B cell (primary cell): ENCODE measurements around the gene SLC2A4. TPM values are rescaled to one million over a fixed set of nuclear protein-coding genes. Genes with fewer than 3 reads are reported as not detected.
A peak's percentile ranks its signal among the peaks of the same experiment; 100 is the strongest.

Experiments used
- ATAC-seq: fragments of 200-7000 bp; cut with Tn5 transposase; one replicate; pipeline ENCODE4 v1.10.0; 2021; ENCODE audit warnings: low read depth, mild to moderate bottlenecking, moderate number of reproducible peaks, moderate library complexity
- CTCF ChIA-PET: fragments of 350-600 bp; sonication (Branson Sonifier 250); formaldehyde crosslinking; loops from one replicate; lab custom pipeline; 2021; ENCODE audit warnings: antibody characterized with exemption, inconsistent platforms; lab: Charles Lee
- POLR2A ChIA-PET: fragments of 350-600 bp; sonication (Branson Sonifier 250); formaldehyde crosslinking; loops from one replicate; lab custom pipeline; 2021; ENCODE audit warnings: antibody characterized with exemption; lab: Charles Lee
- DNase-seq: peaks from one replicate; pipeline ENCODE4 v3.0.0; 2013
- H2AFZ ChIP-seq: 2 replicates; pipeline ENCODE4 v1.6.1; 2012; ENCODE audit warnings: mild to moderate bottlenecking, low read depth, low read length; ENCODE audit not compliant: insufficient read depth, poor library complexity, severe bottlenecking
- H3K27ac ChIP-seq, 2 donors: 1 replicate in 1 of 2; 2 replicates in 1 of 2; pipeline ENCODE4 v1.5.1; 2012 to 2013; ENCODE audit warnings: low read length in 2 of 2, mild to moderate bottlenecking in 2 of 2, moderate library complexity in 1 of 2
- H3K27me3 ChIP-seq, 4 experiments: fragments of 200-600 bp in 1 of 4; sonication (generic) in 1 of 4; replicated peaks in 1 of 4; 1 replicate in 2 of 4; 2 replicates in 2 of 4; pipeline versions ENCODE4 v1.6.1 to v1.7.0; 2013 to 2016; ENCODE audit warnings: low read length in 3 of 4, mild to moderate bottlenecking in 2 of 4, mixed read lengths in 1 of 4, moderate library complexity in 1 of 4; ENCODE audit not compliant: insufficient read depth in 4 of 4, control insufficient read depth in 3 of 4; ENCODE audit errors: control extremely low read depth in 1 of 4
- H3K36me3 ChIP-seq, 2 experiments: replicated peaks in 1 of 2; 1 replicate in 1 of 2; 2 replicates in 1 of 2; pipeline versions ENCODE4 v1.6.1 to v1.7.1; 2013; ENCODE audit warnings: low read length in 1 of 2; ENCODE audit not compliant: insufficient read depth in 2 of 2, control insufficient read depth in 1 of 2; ENCODE audit errors: control extremely low read depth in 1 of 2, extremely low read depth in 1 of 2
- H3K4me1 ChIP-seq, 2 donors: fragments of 200-600 bp in 1 of 2; sonication (generic) in 1 of 2; 1 replicate in 1 of 2; 2 replicates in 1 of 2; pipeline versions ENCODE4 v1.5.1 to v1.6.1; 2013 to 2017; ENCODE audit warnings: low read length in 2 of 2; ENCODE audit not compliant: control insufficient read depth in 2 of 2, insufficient read depth in 2 of 2
- H3K4me2 ChIP-seq: replicated peaks from 2 replicates; pipeline ENCODE3; 2012; ENCODE audit warnings: mild to moderate bottlenecking, low read depth, low read length; ENCODE audit not compliant: poor library complexity, severe bottlenecking
- H3K4me3 ChIP-seq, 5 experiments: fragments of 200-600 bp in 1 of 5; sonication (generic) in 1 of 5; 1 replicate in 3 of 5; 2 replicates in 2 of 5; pipeline versions ENCODE4 v1.5.1 to v1.7.0; 2011 to 2016; ENCODE audit warnings: low read length in 4 of 5, mild to moderate bottlenecking in 4 of 5, low read depth in 2 of 5, control low read depth in 1 of 5, moderate library complexity in 1 of 5; ENCODE audit not compliant: insufficient read depth in 1 of 5; ENCODE audit errors: control extremely low read depth in 1 of 5, extremely low read depth in 1 of 5
- H3K79me2 ChIP-seq: fragments of 200-600 bp; sonication (generic); one replicate; pipeline ENCODE4 v1.6.0; 2016; ENCODE audit warnings: low read length; ENCODE audit not compliant: control insufficient read depth, insufficient read depth
- H3K9ac ChIP-seq: fragments of 200-600 bp; sonication (generic); 2 replicates; pipeline ENCODE4 v1.6.1; 2017; ENCODE audit warnings: mild to moderate bottlenecking, low read length, moderate library complexity
- H3K9me3 ChIP-seq, 3 donors: one replicate each; pipeline versions ENCODE4 v1.6.1 to v1.7.1; 2013; ENCODE audit warnings: low read length in 2 of 3; ENCODE audit not compliant: control insufficient read depth in 2 of 3, insufficient read depth in 1 of 3; ENCODE audit errors: control extremely low read depth in 1 of 3
- H4K20me1 ChIP-seq: 2 replicates; pipeline ENCODE4 v1.6.0; 2012; ENCODE audit warnings: mild to moderate bottlenecking, low read length; ENCODE audit not compliant: insufficient read depth, control insufficient read depth, poor library complexity, severe bottlenecking
- H3K27ac Mint-ChIP-seq: one replicate; pipeline ENCODE4 v1.8.0; 2021; ENCODE audit warnings: mixed read lengths
- H3K27me3 Mint-ChIP-seq: one replicate; pipeline ENCODE4 v1.8.0; 2021; ENCODE audit warnings: mixed read lengths
- H3K4me1 Mint-ChIP-seq: one replicate; pipeline ENCODE4 v1.8.0; 2021; ENCODE audit warnings: mixed read lengths
- H3K4me3 Mint-ChIP-seq: one replicate; pipeline ENCODE4 v1.8.0; 2021; ENCODE audit warnings: mixed read lengths
- H3K9me3 Mint-ChIP-seq: one replicate; pipeline ENCODE4 v1.8.0; 2022; ENCODE audit warnings: mixed read lengths; ENCODE audit not compliant: insufficient read depth
- CTCF ChIP-seq: fragments of 200-600 bp; IDR thresholded peaks from one replicate; pipeline ENCODE4 v1.8.0; 2022; ENCODE audit warnings: antibody characterized with exemption, mild to moderate bottlenecking
- EZH2 ChIP-seq: IDR thresholded peaks from 2 replicates; pipeline ENCODE4 v1.6.1; 2012; ENCODE audit warnings: borderline replicate concordance, low read depth, mild to moderate bottlenecking, moderate library complexity, low read length; ENCODE audit not compliant: insufficient read depth, poor library complexity, severe bottlenecking
- WGBS: methylation state at CpG from one replicate; pipeline ENCODE4 v1.1.5; 2013; ENCODE audit warnings: missing lambda C conversion rate; ENCODE audit not compliant: insufficient coverage; 5-methylcytosine and 5-hydroxymethylcytosine counted together
- intact Hi-C: fragments of 100-400 bp; cut with micrococcal nuclease; formaldehyde crosslinking; loops from one replicate; pipeline ENCODE4 v1.10.0; 2022
- polyA plus RNA-seq: library from polyadenylated mRNA; depleted of rRNA; stranded (reverse); fragments of >200 nt; gene quantifications from 2 replicates; pipeline ENCODE4 v1.2.3, GENCODE V29; 2012
- total RNA-seq, 2 donors: library from RNA; stranded (reverse); fragments of 120-200 nt in 1 of 2; gene quantifications; 1 replicate in 1 of 2; 2 replicates in 1 of 2; pipeline versions ENCODE4 v1.2.3 to v1.2.4, GENCODE V29; 2013 to 2022

SLC2A4 gene
- total and polyA plus RNA-seq, 2 donors (not counting 1 experiment from before 2014, with no cell fraction given): not detected

- H3K4me3 Mint-ChIP-seq: peak within 1 kb of the TSS; percentile 95
- Histone ChIP-seq H3K9ac (peak within 1 kb of the TSS; percentile 97), H3K36me3 (peaks cover 0 to 29% of the 10 kb centered on the region in 2 experiments), H3K4me1 (peaks cover 17 to 40% of the 10 kb centered on the region in 2 donors), H3K79me2 (peaks cover 40% of the 10 kb centered on the region), H4K20me1 (peaks cover 41% of the 10 kb centered on the region), H3K4me3 (peak within 1 kb of the TSS; percentile 81 to 96 (median 94)), H3K27ac (peak within 1 kb of the TSS; percentile 98 to 99), H3K27me3 (no peaks in the 10 kb centered on the region), H3K9me3 (no peaks in the 10 kb centered on the region), H2AFZ (peak within 1 kb of the TSS; percentile 89), H3K4me2 (peak within 1 kb of the TSS; percentile 93)
- ATAC-seq: peak; percentile 70
- H3K27ac Mint-ChIP-seq: peak within 1 kb of the TSS; percentile 99
- TF ChIP-seq CTCF (no peak), EZH2 (no peak)
- H3K27me3 Mint-ChIP-seq: no peaks in the 10 kb centered on the region
- POLR2A ChIA-PET: no interaction called here
- CTCF ChIA-PET: interaction anchor here (0.6 to 3.1 kb wide), 2 partner anchors 11 to 191 kb away, joined by 3 to 20 read pairs; no protein-coding TSS in a partner anchor
- DNase-seq: peak; percentile 100
- H3K9me3 Mint-ChIP-seq: no peaks in the 10 kb centered on the region
- WGBS: under 1% methylated on average over 64 of the region's 64 CpGs
- H3K4me1 Mint-ChIP-seq: peaks cover 39% of the 10 kb centered on the region
- intact Hi-C loops: loop anchor here (1.0 to 5.0 kb wide), 12 partner anchors 8 to 308 kb away; partner anchors contain the start of genes ELP5, GPS2, NEURL4 and PHF23
Observed at GRCh38 chr17:7306911-7307685, 25.6 kb downstream of the SLC2A4 start, which contains the start of gene EIF5A. EIF5A (plus strand) TSS chr17:7307628; CDS start chr17:7309636, 2,008 bp downstream.
